GM18526 (cell line): Measurements from ENCODE around the gene ARMH2.

ENCODE experiments used
- POLR2A ChIP-seq: IDR thresholded peaks from 3 replicates; pipeline ENCODE4 v1.6.1; 2011; ENCODE audit not compliant: insufficient read length; ENCODE audit errors: extremely low read depth

The ARMH2 gene

DNA sequence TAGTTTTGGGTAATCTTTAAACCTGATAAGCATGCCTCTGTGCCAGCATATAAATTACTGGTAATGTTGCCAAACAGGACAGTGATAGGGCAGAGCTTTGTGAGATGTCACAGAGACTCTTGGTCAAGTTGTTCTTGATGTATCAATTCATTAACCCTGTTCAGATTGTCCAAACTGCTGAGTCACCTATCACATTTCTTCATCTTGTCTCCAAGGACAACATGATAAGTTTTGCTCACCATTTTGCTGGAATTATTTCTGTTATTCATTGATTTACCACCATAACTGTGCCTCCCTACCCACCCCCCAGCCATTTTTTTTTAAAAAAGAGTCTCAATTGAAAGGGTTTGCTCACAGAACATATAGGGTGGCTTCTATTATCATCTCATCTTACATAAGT, 43.4 kb downstream of the ARMH2 start:
- TF ChIP-seq POLR2A, result no peak

DNA sequence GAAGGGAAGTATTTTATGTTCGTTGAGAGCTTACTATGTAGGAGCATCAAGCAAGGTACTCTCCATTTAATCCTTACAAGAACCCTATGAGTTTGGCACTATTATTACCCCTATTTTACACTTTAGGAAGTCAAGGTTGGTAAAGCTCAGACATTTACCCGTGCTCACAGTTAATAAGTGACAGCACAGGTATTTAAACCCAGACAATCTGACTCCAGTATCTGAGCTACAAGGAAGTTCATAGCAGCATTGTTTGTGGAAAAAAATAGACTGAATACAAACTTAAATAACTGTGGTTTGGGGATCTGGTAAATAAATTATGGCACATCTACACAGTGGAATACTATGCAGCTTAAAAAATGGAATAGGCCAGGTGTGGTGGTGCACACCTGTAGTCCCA, 45.2 kb downstream of the ARMH2 start:
- TF ChIP-seq POLR2A, result no peak

DNA sequence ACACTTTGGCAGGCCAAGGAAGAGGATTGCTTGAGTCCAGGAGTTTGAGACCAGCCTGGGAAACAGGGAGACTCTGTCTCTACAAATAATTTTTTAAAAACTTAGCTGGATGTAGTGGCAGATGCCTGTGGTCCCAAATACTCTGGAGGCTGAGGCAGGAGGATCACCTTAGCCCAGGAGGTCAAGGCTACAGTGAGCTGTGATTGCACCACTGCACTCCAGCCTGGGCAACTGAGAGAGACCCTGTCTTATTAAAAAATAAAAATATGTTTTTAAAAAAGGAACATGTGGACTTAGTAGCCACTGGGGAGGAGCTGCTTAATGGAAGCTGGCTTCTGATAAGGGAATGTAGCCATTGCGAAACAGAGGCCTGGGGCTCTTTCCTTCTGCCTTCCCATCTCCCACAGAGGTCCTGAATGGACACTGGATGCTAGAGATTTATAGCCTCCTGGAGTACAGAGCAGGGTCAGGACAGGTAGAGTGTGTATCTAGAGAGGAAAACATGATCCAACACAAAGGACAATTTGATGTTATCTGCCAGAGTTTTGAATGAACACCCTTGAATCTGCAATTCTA, 45.7 kb downstream of the ARMH2 start:
- TF ChIP-seq POLR2A, result no peak

DNA sequence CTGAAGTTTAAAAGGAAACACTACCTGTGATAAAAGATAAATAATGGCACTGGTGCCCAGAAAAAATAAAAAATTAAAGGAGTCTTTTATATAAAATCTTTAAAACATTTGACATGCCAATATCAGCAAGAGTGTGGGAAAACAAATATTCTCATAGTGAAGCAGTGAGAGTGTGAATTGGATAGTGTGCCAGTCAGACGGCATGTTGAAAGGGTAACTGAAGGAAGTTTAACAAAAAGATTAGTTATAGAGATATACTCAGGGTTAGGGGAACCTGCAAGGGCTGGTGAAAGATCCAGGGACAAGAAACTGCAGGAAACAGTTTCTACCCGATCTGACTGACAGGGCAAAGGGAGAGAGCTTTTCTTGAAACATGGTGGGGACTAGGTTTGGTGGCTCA, 46.2 kb downstream of the ARMH2 start:
- no peak for TF ChIP-seq POLR2A

DNA sequence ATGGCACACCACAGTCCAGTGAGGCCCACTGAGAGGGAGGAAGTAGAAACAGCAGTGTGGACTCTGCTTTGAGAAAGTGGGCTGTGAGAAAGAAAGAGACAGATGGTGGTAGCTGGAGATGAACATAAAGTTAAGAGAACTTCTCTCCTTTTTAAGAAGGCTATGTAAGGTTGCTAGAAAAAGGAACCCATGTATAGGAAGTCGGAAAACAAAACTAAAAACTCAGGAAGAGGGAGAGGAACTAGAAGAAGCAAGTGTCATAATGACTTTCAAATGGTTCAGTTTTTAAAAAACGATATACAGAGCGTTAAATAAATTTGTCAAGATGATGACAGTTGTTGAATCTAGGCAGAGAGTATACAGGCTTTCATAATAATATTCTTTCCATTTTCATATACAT, 49.4 kb downstream of the ARMH2 start:
- no peak for TF ChIP-seq POLR2A
